Left ventricle myocardium inferior (tissue), 1 donor: ENCODE measurements around the gene KRT79. TPM values are rescaled to one million over a fixed set of nuclear protein-coding genes. Genes with fewer than 3 reads are reported as not detected.

ENCODE experiments used
- DNase-seq: peaks from one replicate; pipeline ENCODE4 v3.0.0-alpha.2; 2020
- H3K27ac ChIP-seq: fragments of 200-600 bp; replicated peaks from 2 replicates; pipeline ENCODE4 v1.8.0; 2021
- H3K27me3 ChIP-seq: fragments of 200-600 bp; 2 replicates; pipeline ENCODE4 v1.8.0; 2021; ENCODE audit warnings: low read depth
- H3K36me3 ChIP-seq: fragments of 200-600 bp; 2 replicates; pipeline ENCODE4 v1.8.0; 2021
- H3K4me1 ChIP-seq: fragments of 200-600 bp; 2 replicates; pipeline ENCODE4 v1.8.0; 2021
- H3K4me3 ChIP-seq: fragments of 200-600 bp; 2 replicates; pipeline ENCODE4 v1.8.0; 2021; ENCODE audit warnings: mild to moderate bottlenecking, moderate library complexity
- H3K9me3 ChIP-seq: fragments of 200-600 bp; replicated peaks from 2 replicates; pipeline ENCODE4 v1.8.0; 2021
- CTCF ChIP-seq: fragments of 200-600 bp; IDR thresholded peaks from 2 replicates; pipeline ENCODE4 v1.8.0; 2021; ENCODE audit warnings: antibody characterized with exemption, mild to moderate bottlenecking, borderline replicate concordance
- intact Hi-C: fragments of 100-400 bp; cut with micrococcal nuclease; formaldehyde crosslinking; loops from one replicate; pipeline ENCODE4 v1.11.0; 2022
- total RNA-seq: library from RNA; stranded (reverse); fragmentation: NEBNext Ultra II Directional; extraction: Animal tissue kit (Norgen Biotek cat#: 25700); gene quantifications from one replicate; pipeline ENCODE4 v1.2.1, GENCODE V29; 2021
- donor health status: DM: no; HTN: yes; CAD: no; lungs with severe emphysema.

Gene KRT79
- total RNA-seq, 1 donor from 2014 or later: not detected

- no peak overlapping the region for H3K27ac ChIP-seq
- H3K36me3 ChIP-seq: no peaks in the 10 kb centered on the region
- intact Hi-C loops: no loop called here
- H3K4me3 ChIP-seq: no peak overlapping the region
- no peaks in the 10 kb centered on the region for H3K9me3 ChIP-seq
- no peak for TF ChIP-seq CTCF
- no peaks in the 10 kb centered on the region for H3K4me1 ChIP-seq
- H3K27me3 ChIP-seq: peaks cover 87% of the 10 kb centered on the region
- DNase-seq: no peak
These were observed 56.5 kb downstream of the KRT79 start for GRCh38 chr12:52777566-52777965.

- peaks cover 86% of the 10 kb centered on the region for H3K27me3 ChIP-seq
- no peak for DNase-seq
- no peaks in the 10 kb centered on the region for H3K9me3 ChIP-seq
- H3K4me3 ChIP-seq: no peak within 1 kb of the TSS
- no peaks in the 10 kb centered on the region for H3K36me3 ChIP-seq
- no peaks in the 10 kb centered on the region for H3K4me1 ChIP-seq
- H3K27ac ChIP-seq: no peak within 1 kb of the TSS
- intact Hi-C loops: no loop called here
- no peak for TF ChIP-seq CTCF
These were observed 57.2 kb downstream of the KRT79 start, which contains the start of gene KRT76 for GRCh38 chr12:52776913-52777395. Gene KRT76, minus strand, starts transcription at chr12:52777345. Its CDS starts 54 bp downstream, at chr12:52777291.

GRCh38 chr12:52776435-52776834 lies 57.7 kb downstream of the KRT79 start:
- Histone ChIP-seq H3K36me3 (no peaks in the 10 kb centered on the region), H3K27ac (no peak overlapping the region), H3K27me3 (peaks cover 81% of the 10 kb centered on the region), H3K4me3 (no peak overlapping the region), H3K4me1 (no peaks in the 10 kb centered on the region), H3K9me3 (no peaks in the 10 kb centered on the region)
- no peak for TF ChIP-seq CTCF
- DNase-seq: no peak
- intact Hi-C loops: no loop called here

- Histone ChIP-seq H3K27me3 (peaks cover 76% of the 10 kb centered on the region), H3K27ac (no peak overlapping the region), H3K9me3 (no peaks in the 10 kb centered on the region), H3K4me1 (no peaks in the 10 kb centered on the region), H3K4me3 (no peak overlapping the region), H3K36me3 (no peaks in the 10 kb centered on the region)
- no peak for DNase-seq
- no peak for TF ChIP-seq CTCF
- intact Hi-C loops: no loop called here
These were observed 59.4 kb downstream of the KRT79 start for GRCh38 chr12:52774629-52775250.

- no peak for TF ChIP-seq CTCF
- Histone ChIP-seq H3K4me3 (no peak overlapping the region), H3K4me1 (no peaks in the 10 kb centered on the region), H3K27me3 (peaks cover 76% of the 10 kb centered on the region), H3K36me3 (no peaks in the 10 kb centered on the region), H3K9me3 (no peaks in the 10 kb centered on the region), H3K27ac (no peak overlapping the region)
- intact Hi-C loops: no loop called here
- DNase-seq: no peak
These were observed 61.3 kb downstream of the KRT79 start for GRCh38 chr12:52772772-52773171.
